Measurements from ENCODE around the gene OBSCN.
A peak's percentile ranks its signal among the peaks of the same experiment; 100 is the strongest.

OBSCN gene

DNA sequence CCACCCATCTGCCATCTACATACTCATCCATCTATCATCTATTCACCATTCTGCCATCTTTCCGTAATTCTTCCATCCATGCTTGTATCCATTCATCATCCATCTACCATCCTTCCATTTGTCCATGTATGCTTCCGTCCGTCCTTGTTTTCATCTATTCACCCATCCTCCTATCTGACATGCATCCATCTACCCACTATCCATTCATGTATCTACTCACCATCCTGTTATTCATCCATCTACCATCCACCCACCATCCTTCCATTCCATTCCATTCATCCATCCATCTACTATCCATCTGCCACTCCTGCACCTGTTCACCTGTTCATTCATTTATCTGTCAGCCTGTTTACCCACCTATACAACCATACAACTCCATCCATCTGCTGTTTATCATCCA lies 112.5 kb downstream of the OBSCN start:
- no peak for DNase-seq (ENCODE audit: low read depth)

GRCh38 chr1:228321435-228321834 lies 113.6 kb downstream of the OBSCN start:
- DNase-seq (ENCODE audit: low read depth), result no peak

GRCh38 chr1:228321895-228322294 lies 114.1 kb downstream of the OBSCN start:
- no peak for DNase-seq (ENCODE audit: low read depth)

GRCh38 chr1:228323401-228323800 lies 115.6 kb downstream of the OBSCN start:
- DNase-seq (ENCODE audit: low read depth), result no peak

- no peak for DNase-seq (ENCODE audit: low read depth)
Observed at GRCh38 chr1:228325267-228325666, 117.4 kb downstream of the OBSCN start.

GRCh38 chr1:228329887-228330286 lies 122.0 kb downstream of the OBSCN start:
- DNase-seq (ENCODE audit: low read depth), result no peak

GRCh38 chr1:228332797-228333738 lies 125.2 kb downstream of the OBSCN start:
- no peak for DNase-seq (ENCODE audit: low read depth)

DNA sequence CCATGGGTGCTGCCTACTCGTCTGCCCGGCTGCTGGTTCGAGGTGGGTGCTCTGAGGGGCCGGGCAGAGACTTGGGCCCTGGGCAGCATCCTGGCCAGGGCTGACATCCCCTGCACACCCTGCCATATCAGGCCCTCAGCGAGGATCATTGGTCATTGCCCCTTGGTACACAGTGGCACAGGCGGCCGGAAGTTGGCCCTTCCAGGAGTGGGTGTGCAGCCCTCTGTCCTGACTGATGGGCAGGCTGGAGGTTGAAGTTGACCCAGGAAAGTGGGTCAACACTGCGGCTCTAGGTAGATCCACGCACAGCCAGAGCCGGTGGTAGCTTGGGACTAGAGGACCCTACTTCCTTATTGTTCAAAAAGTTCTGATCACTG lies 125.9 kb downstream of the OBSCN start:
- DNase-seq (ENCODE audit: low read depth), result no peak

- no peak for DNase-seq (ENCODE audit: low read depth)
Observed at GRCh38 chr1:228334226-228334935, 126.5 kb downstream of the OBSCN start.

GRCh38 chr1:228334954-228335353 lies 127.1 kb downstream of the OBSCN start:
- no peak for DNase-seq (ENCODE audit: low read depth)

DNA sequence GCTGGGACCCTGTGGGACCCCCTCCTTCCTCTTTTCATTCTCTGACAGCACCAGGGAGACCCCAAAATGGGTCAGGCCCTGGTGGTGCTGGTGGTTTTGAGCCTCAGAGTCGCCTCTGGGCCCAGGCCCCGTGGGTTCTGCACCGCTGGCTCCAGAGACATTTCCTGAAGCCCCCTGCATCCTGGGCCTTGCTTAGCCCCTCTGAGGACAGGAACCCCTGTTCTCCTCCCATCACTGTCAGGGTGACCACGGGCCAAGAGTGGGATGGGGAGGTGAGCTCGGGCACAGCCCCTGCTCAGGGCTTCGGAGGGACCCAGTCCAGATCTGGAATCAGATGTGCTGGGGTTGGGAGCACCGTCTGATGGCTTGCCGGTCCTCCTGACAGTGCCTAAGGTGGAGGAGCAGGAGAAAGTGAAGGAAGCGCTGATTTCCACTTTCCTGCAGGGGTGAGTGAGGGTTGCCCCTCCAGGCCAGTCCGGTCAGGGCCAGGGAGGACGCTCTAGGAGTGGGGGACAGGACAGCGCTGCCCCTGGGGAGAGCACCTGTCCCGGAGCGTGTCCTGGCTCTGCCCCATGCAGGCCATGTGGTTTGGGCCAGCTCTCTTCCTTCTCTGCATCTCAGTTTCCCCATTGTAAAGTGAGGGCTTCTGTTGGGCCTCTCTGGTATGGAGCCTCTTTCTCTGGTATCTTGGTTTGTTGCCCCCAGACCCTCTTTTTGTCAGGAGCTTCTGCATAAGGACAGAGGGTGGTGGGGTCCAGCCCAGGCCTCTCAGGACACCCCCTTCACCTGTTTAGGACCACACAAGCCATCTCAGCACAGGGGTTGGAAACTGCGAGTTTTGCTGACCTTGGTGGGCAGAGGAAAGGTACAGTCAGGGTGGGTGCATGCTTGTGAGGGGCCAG lies 127.8 kb downstream of the OBSCN start:
- DNase-seq (ENCODE audit: low read depth), result no peak

DNA sequence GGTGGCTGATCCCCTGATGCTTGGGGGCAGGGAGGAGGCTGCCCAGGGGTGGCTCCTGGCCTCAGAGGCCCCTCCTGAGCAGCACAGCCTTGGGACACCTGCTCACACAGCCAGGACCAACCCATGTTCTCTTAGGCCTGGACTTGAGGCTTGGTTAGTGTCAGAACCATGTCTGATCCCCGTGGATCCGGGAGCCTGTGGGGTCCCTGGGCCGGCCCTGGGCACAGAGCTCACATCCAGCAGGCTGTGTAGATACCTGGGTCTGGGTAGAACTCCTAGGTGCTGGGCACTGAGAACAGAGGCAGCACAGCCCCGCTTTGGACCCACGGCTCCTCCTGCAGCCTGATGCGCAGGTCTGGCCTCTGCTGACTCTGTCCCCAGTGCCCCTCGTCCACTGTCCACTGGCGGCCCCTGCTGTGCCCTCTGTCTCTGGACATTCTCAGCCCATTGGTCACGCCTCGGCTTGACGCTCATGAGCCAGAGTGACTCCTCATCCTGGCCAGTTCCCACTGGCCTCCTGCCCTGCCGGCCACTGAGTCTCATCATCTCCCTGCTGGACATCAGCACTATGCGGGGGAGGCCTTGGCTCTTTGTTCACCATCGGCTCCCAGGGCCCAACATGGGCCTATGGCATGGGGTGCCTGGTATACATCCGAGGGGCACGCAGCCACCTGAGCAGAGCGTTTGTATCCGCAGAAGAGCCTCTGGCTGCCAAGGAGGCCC lies 128.6 kb downstream of the OBSCN start:
- DNase-seq (ENCODE audit: low read depth), result peak; percentile 7

GRCh38 chr1:228337031-228337564 lies 129.3 kb downstream of the OBSCN start:
- DNase-seq (ENCODE audit: low read depth), result no peak

DNA sequence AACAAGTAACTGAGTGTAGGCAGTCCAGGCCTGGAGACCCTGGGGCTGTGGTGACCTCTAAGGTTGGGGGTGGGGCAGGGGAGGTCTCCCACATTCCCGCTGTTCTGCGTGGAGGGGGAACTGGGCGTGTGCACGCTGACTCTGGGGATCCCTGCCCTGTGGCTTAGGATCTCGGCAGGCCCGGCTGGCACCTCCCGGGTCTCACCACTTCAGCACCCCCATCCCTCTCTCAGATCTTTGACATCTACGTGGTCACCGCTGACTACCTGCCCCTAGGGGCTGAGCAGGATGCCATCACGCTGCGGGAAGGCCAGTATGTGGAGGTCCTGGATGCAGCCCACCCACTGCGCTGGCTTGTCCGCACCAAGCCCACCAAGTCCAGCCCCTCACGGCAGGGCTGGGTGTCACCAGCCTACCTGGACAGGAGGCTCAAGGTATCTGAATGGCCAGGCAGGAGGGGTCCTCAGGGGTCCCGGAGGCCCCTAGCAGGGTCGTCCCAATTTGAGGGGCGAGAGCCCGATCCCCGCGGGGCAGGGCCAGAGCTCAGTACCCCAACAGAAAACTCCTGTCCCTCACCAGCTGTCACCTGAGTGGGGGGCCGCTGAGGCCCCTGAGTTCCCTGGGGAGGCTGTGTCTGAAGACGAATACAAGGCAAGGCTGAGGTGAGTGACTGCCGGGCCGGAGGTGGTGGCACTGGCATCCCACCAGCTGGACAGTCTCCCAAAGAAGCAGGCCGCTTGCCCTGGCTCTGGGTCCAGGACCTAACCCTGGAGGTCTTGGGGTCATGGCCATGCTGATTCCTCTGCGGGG lies 130.1 kb downstream of the OBSCN start:
- no peak for DNase-seq (ENCODE audit: low read depth)

GRCh38 chr1:228338521-228339051 lies 130.7 kb downstream of the OBSCN start:
- DNase-seq (ENCODE audit: low read depth), result no peak

DNA sequence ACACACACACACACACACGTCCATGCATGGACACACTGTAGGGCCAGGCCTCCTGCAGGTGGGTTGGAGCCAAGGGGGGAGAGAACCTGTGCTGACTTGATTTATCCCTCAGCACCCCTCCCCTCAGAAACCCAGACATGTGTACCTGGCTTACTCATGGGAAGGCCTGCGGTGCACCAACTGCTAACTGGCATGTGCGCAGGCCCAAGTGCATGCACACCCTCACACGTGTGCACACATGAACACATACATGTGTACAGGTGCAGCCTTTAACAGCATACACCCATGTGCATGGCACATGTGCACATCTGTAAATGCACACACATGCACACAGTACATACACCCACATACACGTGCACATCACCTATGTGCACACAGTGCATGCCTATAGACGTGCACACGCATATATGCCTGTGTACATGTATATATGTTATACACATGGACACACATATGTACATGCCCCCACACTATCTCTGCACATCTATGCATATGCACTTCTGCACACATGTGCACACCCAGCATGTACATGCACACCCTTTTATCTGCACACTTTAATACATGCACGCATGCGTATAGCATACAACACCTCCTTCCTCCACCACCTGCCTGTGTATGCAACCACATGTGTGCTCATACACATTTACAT lies 131.3 kb downstream of the OBSCN start:
- no peak for DNase-seq (ENCODE audit: low read depth)

DNA sequence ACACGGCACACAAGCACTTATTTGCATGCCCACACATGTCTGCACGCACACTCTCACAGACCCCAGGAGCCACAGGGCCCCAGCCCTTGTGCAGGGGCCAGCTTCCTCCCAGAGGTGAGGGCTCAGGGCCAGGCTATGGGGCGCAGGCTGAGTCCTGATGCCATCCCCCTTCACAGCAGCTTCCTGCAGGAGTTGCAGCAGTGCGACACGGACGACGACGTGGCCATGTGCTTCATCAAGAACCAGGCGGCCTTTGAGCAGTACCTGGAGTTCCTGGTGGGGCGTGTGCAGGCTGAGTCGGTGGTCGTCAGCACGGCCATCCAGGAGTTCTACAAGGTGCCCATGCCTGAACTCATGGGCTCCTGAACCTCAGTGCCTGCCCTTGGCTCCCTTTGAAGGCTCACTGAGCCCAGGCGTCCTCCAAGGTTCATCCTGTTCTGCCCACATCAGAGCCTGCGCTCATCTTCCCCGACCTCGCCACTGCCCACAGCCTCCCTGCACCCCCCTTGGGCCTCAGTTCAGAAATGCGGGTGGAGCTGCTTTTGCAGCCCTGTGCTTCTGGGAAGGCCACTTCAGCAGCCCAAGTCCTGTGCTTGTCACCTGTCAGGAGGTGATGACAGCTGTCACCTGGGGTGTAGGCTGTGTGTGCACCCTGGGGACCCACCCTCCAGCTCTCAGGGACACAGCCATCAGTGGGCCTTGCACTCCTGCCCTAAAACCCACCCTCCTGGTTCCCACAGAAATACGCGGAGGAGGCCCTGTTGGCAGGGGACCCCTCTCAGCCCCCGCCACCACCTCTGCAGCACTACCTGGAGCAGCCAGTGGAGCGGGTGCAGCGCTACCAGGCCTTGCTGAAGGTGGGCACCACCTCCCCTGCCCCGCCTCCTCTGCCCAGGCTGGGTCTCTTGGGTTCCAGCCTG lies 132.2 kb downstream of the OBSCN start:
- DNase-seq (ENCODE audit: low read depth), result no peak

GRCh38 chr1:228340686-228341449 lies 133.0 kb downstream of the OBSCN start:
- no peak for DNase-seq (ENCODE audit: low read depth)
